DMS153 treated with DMSO at 0.1 percent for 48 hours (cell line): ENCODE data around the gene PPM1H.
A peak's percentile ranks its signal among the peaks of the same experiment; 100 is the strongest.

Experiments used
- DNase-seq: peaks from one replicate; lab custom pipeline; 2025; ENCODE audit not compliant: unreplicated experiment; lab: John Stamatoyannopoulos, UW

PPM1H gene

GRCh38 chr12:62657363-62657632 lies 277.7 kb downstream of the PPM1H start:
- no peak for DNase-seq

- no peak for DNase-seq
Measured at GRCh38 chr12:62656591-62657362, 278.2 kb downstream of the PPM1H start.

GRCh38 chr12:62655666-62656151 lies 279.2 kb downstream of the PPM1H start:
- no peak for DNase-seq

GRCh38 chr12:62654326-62655241 lies 280.4 kb downstream of the PPM1H start:
- no peak for DNase-seq

- no peak for DNase-seq
Measured at GRCh38 chr12:62653740-62654139, 281.2 kb downstream of the PPM1H start.

GRCh38 chr12:62653304-62653703 lies 281.6 kb downstream of the PPM1H start:
- DNase-seq = no peak

- DNase-seq = no peak
Measured at GRCh38 chr12:62651138-62651537, 283.8 kb downstream of the PPM1H start.

- DNase-seq = no peak
Measured at GRCh38 chr12:62649412-62650138, 285.4 kb downstream of the PPM1H start.

GRCh38 chr12:62647586-62647985 lies 287.4 kb downstream of the PPM1H start:
- DNase-seq = no peak

GRCh38 chr12:62646566-62646965 lies 288.4 kb downstream of the PPM1H start:
- no peak for DNase-seq

GRCh38 chr12:62643486-62643885 lies 291.5 kb downstream of the PPM1H start:
- DNase-seq = no peak

GRCh38 chr12:62642486-62642885 lies 292.5 kb downstream of the PPM1H start:
- DNase-seq = no peak

GRCh38 chr12:62640910-62641448 lies 294.0 kb downstream of the PPM1H start:
- no peak for DNase-seq

- DNase-seq = no peak
Measured at GRCh38 chr12:62637679-62638078, 297.3 kb downstream of the PPM1H start.

- no peak for DNase-seq
Measured at GRCh38 chr12:62635649-62636048, 299.3 kb downstream of the PPM1H start.

- peak; percentile 36 for DNase-seq
Measured at GRCh38 chr12:62632411-62632918, 302.5 kb downstream of the PPM1H start.

- peak; percentile 43 for DNase-seq
Measured at GRCh38 chr12:62631471-62632410, 303.2 kb downstream of the PPM1H start.

- DNase-seq = no peak
Measured at GRCh38 chr12:62629971-62630739, 304.8 kb downstream of the PPM1H start.

- no peak for DNase-seq
Measured at GRCh38 chr12:62629413-62629812, 305.5 kb downstream of the PPM1H start.
